ENCODE measurements around the gene EPOP.

The EPOP gene

DNA sequence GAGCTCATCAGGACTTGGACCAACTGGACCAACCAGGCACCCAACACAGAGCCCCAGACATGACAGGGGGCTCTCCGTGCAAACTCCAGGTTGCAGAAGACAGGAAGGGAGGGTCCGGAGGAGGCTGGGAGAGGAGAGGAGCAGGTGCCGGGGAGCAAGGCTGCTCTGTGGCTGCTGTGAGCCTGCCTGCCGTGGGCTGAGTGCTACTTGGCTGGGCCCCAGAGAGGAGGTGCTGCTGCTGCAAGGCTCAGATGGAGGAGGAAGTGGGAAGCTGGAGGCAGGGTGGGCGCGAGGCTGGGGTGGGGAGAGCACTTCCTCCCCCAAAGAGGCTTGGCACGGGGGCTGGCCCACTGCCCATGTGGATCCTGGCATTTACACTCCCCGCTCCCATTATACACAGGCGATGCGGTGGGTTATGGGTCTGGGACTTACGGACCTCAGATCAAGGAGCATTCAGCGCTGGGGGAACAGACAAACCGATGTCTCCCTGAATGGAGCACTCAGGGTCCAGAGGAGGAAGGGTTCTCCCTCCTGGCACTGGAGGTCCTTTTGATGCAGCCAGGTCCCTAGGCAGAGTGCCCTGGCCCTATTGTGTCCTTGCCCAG, 15.9 kb downstream of the EPOP start:
- Histone ChIP-seq H2AFZ (ENCODE audit: low read depth) (no peak overlapping the region), H3K4me3 (IDR thresholded peaks at IDR 0.05; ENCODE audit: insufficient read depth, low read depth, low read length) (no peak overlapping the region), H3K4me2 (no peak overlapping the region), H3K27ac (no peak overlapping the region), H3K36me3 (ENCODE audit: insufficient read depth) (no peaks in the 10 kb centered on the region), H4K20me1 (ENCODE audit: insufficient read depth) (no peaks in the 10 kb centered on the region), H3K9ac (no peak overlapping the region), H3K27me3 (ENCODE audit: insufficient read depth, low read depth) (no peaks in the 10 kb centered on the region), H3K79me2 (ENCODE audit: insufficient read depth, low read depth) (no peaks in the 10 kb centered on the region), H3K4me1 (ENCODE audit: low read depth, poor library complexity, severe bottlenecking) (peaks cover 15% of the 10 kb centered on the region)
- TF ChIP-seq, protein P1, sequence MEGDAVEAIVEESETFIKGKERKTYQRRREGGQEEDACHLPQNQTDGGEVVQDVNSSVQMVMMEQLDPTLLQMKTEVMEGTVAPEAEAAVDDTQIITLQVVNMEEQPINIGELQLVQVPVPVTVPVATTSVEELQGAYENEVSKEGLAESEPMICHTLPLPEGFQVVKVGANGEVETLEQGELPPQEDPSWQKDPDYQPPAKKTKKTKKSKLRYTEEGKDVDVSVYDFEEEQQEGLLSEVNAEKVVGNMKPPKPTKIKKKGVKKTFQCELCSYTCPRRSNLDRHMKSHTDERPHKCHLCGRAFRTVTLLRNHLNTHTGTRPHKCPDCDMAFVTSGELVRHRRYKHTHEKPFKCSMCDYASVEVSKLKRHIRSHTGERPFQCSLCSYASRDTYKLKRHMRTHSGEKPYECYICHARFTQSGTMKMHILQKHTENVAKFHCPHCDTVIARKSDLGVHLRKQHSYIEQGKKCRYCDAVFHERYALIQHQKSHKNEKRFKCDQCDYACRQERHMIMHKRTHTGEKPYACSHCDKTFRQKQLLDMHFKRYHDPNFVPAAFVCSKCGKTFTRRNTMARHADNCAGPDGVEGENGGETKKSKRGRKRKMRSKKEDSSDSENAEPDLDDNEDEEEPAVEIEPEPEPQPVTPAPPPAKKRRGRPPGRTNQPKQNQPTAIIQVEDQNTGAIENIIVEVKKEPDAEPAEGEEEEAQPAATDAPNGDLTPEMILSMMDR (conservative IDR thresholded peaks at IDR 0.05; ENCODE audit: low read depth, low read length), result no peak

DNA sequence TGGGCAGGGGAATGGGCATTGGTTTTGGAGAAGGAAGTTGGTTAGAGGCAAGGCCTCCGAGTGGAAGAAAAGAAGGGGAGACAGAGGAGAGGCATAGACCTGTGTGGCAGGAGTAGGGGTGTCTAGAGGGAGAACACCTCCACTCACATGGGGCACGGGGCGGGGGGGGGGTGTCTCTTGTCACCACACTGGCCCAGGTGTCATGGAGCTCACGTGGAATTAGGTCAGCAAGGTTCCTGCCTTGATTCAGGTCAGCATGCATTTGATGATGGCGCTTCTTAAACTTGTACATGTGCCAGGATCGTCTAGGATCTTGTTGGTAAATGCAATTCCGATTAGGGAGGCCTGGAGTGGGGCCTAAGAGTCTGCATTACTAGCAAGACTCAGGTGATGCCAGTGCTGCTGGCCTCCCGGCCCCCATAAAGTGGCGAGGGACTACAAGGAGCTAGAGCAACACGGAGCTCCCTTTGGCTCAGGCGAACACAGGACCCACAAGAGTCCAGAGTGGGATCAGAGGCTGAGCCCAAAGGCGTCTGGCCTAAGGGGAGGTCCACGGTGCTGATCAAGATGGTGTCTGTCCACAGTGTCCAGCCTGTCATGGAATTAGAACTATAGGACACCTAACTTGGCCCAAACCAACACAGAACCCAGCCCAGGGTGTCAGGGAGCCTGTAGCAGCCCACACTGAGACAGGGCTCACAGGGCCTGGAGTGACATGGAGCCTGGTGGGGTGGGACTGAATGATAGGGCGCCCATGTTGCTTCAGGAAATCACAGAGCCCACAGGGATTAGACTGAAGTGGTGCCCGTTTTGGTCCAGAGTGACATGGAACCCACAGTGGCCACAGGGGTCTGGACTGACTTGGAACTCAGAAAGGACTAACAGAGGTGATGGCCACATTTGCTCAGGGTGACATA, 16.7 kb downstream of the EPOP start:
- Histone ChIP-seq H3K4me1 (ENCODE audit: low read depth, poor library complexity, severe bottlenecking) (peaks cover 10% of the 10 kb centered on the region), H3K4me3 (IDR thresholded peaks at IDR 0.05; ENCODE audit: insufficient read depth, low read depth, low read length) (no peak overlapping the region), H3K36me3 (ENCODE audit: insufficient read depth) (no peaks in the 10 kb centered on the region), H3K79me2 (ENCODE audit: insufficient read depth, low read depth) (no peaks in the 10 kb centered on the region), H4K20me1 (ENCODE audit: insufficient read depth) (no peaks in the 10 kb centered on the region), H3K4me2 (no peak overlapping the region), H3K9ac (no peak overlapping the region), H3K27me3 (ENCODE audit: insufficient read depth, low read depth) (no peaks in the 10 kb centered on the region), H3K27ac (no peak overlapping the region), H2AFZ (ENCODE audit: low read depth) (no peak overlapping the region)
- TF ChIP-seq, protein P1 (conservative IDR thresholded peaks at IDR 0.05; ENCODE audit: low read depth, low read length), result no peak

DNA sequence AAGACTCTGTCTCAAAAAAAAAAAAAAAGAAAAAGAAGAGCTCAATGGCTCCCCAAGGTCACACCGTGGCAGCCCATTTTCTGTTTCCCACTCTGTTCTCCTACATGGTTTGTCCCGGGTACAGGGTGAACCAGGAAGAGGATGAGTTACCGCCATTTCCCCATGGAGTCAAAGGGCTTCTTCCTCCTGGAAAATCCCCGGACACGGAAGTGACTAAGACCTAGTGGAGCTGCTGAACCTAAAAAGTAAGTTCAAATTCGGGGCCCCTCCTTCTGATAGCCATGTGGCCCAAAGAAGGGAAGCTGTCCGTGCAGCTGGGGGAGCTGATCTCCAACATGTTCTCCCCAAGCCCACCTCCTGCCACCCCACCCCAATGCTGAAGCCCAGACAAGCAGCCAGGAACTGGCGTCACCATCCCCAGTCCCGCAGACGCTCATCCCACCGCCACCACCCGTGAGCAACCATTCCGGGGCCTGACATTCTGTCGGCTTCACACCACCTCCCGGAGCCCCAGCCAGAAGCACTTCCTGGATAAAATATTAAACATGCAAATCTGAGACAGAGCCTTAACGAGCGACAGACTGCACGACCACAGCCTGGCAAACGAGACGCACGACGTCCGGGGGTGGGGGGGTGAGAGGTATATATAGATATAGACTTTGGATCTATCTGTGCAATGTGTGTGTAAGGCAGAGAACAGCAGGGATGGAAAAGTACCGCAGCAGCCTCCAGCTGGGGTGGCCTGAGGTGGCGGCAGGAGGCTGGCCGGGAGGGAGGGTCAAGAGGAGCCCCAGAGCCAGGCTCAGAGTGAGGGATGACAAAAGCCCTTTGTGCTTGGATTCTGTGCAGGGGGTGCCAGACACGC, 17.6 kb downstream of the EPOP start:
- Histone ChIP-seq H3K27me3 (ENCODE audit: insufficient read depth, low read depth) (no peaks in the 10 kb centered on the region), H3K36me3 (ENCODE audit: insufficient read depth) (no peaks in the 10 kb centered on the region), H2AFZ (ENCODE audit: low read depth) (no peak overlapping the region), H3K4me1 (ENCODE audit: low read depth, poor library complexity, severe bottlenecking) (peaks cover 6% of the 10 kb centered on the region), H3K79me2 (ENCODE audit: insufficient read depth, low read depth) (no peaks in the 10 kb centered on the region), H3K27ac (no peak overlapping the region), H3K4me2 (no peak overlapping the region), H3K9ac (no peak overlapping the region), H4K20me1 (ENCODE audit: insufficient read depth) (no peaks in the 10 kb centered on the region), H3K4me3 (IDR thresholded peaks at IDR 0.05; ENCODE audit: insufficient read depth, low read depth, low read length) (no peak overlapping the region)
- TF ChIP-seq, protein P1 (conservative IDR thresholded peaks at IDR 0.05; ENCODE audit: low read depth, low read length), result no peak

Data from KMS-11 (cell line).